HUDEP-2 (cell line): ENCODE measurements around the gene SPOP.

ENCODE experiments used
- DNase-seq, 76 experiments: peaks; one replicate each; lab custom pipeline; 2025; ENCODE audit not compliant: unreplicated experiment in 76 of 76; lab: John Stamatoyannopoulos, UW

The SPOP gene

DNA sequence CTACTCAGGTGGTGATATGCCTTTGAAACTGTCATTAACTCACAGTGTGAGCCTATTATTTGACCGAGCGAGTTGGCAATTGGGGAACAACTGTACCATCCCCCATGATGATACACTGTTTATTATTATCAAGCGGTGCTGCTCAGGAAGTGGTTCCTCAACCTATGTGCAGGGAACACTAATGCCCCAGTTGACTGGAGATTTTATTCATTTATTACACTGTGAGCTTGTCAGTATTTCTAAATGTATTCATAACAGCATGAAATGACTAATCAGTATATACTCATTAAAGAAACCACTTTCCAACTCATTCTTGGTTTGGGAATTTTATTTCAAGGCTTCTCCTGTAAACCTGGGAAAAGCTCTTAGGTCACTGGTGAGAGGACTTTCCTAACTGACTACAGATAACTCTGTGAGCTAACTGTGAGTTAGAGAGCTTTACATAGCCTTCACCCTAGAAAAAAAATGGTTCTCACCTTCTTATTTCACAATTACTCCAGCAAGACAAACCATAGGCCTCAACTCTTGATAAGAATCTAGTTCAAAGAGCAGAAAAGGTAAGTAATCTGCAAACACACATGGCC lies 59.8 kb downstream of the SPOP start:
- DNase-seq: no peak

DNA sequence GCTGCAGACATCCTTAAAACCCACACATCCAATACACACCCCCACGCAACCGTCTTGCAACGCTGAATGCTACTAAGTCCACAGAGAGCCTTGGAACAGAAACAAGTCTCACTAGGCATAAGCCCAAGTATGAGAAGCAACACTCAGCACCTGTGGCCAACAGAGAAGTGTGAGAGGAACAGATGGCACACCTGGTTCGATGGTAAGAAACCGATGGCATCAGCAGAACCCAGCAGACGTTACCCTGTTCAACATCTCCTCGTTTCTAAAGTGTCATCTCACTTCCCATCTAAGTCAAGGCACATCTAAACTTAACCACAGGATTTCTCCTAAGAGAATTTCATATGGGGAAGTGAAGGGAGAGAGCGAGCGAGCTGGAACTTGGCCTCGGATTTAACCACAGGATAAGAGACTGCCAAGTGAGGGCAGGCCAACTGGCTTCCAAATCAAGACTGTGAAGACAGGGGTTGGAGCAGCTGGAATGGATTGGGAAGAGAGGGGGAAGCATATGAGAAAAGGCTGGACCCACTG lies 61.2 kb downstream of the SPOP start:
- no peak for DNase-seq

- DNase-seq: no peak
Measured at GRCh38 chr17:49616086-49616485, 61.8 kb downstream of the SPOP start.

DNA sequence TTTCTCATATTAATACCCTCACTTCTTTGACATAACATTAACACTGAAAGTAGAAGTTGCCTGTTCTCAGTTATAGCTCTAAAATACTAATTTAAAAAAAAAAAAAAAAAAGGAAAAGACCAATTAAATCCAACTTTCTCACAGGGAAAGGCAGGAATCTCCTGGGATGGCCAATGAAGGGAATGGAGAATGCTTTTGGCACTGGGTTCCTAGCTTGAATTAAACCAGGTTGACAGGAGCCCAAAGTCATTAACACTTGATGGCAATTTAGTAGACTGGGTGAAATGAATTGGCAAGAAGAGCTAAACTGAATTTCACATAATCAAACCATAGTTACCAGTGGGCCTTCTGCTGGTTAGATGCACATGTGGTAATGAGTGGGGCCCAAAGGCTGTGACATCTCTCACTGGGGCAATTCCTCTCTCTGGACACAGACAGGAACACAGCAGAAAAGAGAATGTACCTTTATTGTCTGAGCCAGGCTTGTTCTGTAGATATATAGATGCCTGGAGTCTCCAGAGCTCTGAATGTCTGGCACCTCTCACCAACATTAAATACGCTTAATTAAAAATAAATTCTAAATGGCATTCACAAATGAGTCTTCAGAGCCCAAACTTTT lies 64.6 kb downstream of the SPOP start:
- DNase-seq: no peak

DNA sequence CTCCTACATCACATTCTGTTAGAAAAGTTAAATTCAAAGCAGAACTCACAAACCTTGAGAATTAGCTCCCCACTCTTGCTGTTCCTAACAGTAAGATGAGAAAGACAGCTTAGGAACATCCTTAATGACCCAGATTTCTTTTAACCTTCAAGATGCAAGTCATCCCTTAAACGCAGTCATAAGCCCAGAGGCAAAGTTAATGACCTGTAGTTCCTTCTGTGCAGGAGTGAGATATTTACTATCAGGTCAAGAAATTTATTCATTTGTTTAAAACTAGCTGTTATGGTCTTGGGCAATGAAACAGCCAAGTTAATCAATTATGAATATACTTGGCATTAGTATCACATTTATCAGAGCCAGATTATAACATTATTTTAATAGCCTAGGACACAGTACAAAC lies 65.2 kb downstream of the SPOP start:
- DNase-seq: no peak

DNA sequence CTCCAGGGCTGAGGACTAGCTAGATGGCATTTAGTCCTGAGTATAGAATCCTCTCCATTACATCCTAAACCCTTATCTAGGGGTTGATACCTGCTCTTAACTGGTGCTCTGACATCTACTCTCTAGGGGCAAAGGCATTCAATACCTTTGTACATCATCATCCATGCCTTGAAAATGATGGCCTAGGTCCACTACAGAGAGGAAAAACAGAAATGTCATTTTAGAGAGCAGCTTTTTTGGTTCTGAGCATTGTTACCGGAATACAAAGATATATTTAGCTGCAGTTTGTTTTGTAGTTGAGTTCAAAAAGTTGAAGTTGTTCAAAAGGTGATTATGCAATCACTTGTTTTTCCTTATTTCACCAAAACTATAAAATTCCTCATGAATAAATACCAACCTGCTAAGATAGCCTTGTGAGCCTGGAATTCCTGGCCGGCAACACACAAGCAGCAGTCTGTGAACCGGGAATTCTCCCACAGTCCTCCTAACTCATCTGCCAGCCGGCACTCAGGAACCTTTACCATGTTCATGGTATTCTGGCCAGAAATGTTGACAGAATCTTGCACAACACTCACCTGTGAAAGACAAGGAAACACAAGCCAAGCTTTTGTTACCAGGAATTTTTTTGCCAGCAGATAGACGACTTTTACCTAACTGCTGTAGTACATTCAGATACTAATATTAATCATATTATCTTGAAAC lies 66.9 kb downstream of the SPOP start:
- no peak for DNase-seq

GRCh38 chr17:49604314-49604869 lies 73.5 kb downstream of the SPOP start:
- DNase-seq: no peak

DNA sequence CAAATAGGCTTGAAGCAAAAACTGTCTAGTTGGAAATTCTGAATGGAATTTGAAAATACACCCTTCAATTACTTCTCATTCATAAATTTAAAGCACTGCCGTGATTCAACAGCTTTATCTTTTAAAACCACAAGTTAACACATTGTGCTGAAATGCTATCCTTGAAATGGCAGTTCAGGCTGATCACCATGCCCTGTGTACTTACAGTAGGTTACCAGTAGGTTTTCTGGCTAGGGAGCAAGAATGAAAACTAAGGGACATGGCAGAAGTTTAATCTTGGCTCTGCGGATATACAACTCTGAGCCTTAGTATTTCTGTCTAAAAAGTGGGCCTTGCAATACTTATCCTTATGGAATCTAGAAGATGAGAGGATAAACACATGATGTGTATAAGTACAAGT lies 74.2 kb downstream of the SPOP start:
- DNase-seq: no peak

DNA sequence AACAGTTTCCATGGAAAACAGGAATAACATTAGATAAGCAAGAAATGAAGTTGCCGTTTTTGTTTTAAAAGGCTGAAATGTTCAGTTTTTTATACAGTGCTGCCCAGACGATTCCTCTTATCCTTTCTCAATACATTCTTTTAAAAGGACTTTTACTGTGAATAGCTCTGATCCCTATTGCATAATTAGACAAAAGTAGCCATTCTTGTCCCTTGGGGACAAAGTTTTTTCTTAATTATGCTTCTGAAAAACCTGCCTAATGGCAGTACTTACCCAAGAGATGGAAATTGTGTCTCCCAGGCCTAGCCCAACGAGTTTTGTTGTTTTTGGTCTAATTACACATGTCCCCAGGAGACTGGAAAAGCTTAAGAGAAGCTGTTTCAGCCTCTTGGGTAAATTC lies 74.7 kb downstream of the SPOP start:
- no peak for DNase-seq

DNA sequence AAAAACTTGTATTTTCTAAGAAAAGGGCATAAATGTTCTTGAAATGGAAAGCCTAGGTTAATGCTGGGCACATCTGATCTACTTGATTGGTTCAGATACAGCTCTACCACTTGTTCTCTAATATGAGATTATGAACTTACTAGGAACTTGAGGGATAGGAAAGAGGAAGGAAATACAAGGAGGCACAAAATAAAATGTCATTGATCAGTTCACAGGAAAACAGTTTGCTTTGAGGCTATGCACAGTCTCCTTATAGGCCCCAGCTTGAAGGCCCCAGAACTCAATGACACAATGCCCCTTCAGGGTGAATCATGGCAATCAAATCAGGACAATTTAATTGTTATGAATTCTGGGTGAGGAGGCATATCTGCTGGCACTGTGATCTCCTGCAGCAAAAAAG lies 75.1 kb downstream of the SPOP start:
- DNase-seq: no peak

DNA sequence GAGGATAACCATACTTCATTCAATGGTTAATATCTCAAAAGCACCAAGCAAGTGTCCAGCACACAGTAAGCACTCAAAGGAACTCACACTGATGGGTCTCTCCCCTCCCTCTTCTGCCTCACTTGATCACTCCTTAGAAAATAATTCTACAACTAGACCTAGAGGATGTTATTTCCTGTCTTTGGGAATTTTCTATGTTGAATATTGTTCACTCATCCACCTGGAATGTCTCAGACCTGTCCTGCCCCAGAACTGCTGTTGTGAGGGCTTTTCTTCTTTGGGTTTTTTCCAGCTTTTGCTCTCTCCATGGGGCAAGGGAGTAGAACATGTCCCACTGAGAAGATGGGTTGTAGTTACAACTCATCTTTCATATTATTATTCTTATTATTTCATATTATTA lies 76.9 kb downstream of the SPOP start:
- DNase-seq: no peak

DNA sequence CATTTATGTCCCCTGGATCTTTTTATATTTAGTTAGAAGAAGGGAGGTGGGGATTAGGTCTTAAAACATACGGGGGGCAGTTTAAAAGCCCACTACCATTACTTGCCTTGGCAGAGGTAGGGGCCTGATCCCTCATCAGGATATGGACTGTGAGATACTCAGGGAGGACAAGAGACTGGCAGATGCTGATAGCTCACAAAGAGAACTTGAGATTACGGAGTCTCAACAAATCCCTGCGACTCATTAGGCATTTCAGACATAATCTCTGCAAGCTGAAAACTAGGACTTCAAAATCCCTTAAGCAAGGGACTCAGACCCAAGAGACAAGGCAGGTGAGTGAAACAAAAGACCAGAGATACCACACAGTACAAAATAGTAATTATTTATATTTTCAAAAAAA lies 79.0 kb downstream of the SPOP start:
- DNase-seq: no peak

DNA sequence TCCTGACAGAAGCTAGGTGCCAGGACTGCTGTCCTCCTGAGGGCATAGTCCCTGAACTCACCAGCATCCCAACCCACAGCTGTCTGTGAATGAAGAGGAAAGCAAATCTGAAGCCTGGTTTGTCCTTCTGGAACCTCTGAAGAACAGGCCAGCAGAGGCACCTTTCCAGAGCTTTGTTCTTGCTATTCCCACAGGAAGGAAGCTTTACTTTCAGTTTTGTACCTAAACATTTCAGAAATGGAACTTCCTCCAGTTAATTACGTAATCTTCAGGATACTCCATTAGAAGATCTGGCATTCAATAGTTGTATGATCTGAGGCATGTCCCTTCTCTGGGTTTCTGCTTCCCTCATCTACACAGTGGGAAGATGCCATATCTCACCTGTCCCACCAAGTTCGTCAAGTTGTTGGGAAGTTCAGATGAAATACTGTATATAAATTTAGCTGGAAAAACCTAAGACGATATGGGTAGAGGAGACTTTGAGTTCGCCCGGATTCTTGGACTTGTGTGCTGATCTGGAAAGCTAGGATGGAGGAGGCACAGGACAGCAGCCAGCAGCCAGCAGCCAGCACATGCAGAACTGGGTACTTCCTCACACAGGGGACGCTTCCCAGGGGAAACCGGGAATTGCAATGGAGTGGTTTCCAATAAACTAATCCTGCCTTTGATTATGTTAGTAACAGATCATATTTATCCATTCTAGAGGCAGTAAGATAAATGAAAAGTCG lies 79.8 kb downstream of the SPOP start:
- no peak for DNase-seq

GRCh38 chr17:49597436-49597835 lies 80.5 kb downstream of the SPOP start:
- no peak for DNase-seq

GRCh38 chr17:49596613-49597244 lies 81.2 kb downstream of the SPOP start:
- no peak for DNase-seq

GRCh38 chr17:49595980-49596379 lies 81.9 kb downstream of the SPOP start:
- no peak for DNase-seq

GRCh38 chr17:49595328-49595727 lies 82.6 kb downstream of the SPOP start:
- no peak for DNase-seq

DNA sequence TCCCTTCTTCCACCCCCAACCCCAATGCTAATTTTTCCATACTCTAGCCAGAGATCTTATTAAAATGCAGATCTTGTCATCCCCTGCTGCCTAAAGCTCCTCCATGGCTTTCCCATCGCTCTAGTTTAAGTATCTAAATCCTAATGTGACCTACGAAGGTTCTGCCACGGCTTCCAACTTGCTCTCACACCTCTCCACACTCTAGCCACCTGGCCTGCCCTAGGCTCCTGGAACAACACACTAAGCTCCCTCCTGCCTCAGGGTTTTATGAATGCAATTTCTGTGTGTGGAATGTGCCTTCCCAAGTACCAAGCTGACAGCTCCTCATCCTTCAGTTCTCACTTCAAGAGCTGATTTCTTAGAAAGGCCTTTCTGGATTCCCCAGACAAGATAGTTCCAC lies 85.6 kb downstream of the SPOP start:
- no peak for DNase-seq

GRCh38 chr17:49590874-49591273 lies 87.0 kb downstream of the SPOP start:
- no peak for DNase-seq

- DNase-seq: no peak
Measured at GRCh38 chr17:49589577-49589927, 88.3 kb downstream of the SPOP start.
